ENCODE data around the gene TMEM54.

DNA sequence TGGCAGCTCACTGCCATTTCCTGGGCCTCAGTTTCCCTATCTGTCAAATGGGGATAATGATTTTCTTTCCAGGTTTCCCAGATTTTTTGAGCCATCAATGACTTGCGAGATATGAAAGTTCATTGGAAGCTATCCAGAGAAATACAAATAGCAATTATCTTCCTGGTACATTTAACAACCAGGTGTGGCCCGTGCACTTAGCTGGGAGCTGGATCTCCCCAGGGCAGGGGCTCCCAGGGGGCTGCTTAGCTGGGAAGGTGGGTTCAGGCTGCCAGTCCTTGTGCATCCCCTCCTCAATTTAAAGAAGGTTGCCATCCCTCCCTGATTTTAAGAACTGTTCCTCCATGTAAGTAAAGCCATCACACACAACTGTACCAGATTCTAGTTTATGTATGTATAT, 3.6 kb upstream of the TMEM54 start:
- TF ChIP-seq, protein P1, sequence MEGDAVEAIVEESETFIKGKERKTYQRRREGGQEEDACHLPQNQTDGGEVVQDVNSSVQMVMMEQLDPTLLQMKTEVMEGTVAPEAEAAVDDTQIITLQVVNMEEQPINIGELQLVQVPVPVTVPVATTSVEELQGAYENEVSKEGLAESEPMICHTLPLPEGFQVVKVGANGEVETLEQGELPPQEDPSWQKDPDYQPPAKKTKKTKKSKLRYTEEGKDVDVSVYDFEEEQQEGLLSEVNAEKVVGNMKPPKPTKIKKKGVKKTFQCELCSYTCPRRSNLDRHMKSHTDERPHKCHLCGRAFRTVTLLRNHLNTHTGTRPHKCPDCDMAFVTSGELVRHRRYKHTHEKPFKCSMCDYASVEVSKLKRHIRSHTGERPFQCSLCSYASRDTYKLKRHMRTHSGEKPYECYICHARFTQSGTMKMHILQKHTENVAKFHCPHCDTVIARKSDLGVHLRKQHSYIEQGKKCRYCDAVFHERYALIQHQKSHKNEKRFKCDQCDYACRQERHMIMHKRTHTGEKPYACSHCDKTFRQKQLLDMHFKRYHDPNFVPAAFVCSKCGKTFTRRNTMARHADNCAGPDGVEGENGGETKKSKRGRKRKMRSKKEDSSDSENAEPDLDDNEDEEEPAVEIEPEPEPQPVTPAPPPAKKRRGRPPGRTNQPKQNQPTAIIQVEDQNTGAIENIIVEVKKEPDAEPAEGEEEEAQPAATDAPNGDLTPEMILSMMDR (IDR thresholded peaks at IDR 0.05): no peak
- no peak for TF ChIP-seq POLR2AphosphoS5 (IDR thresholded peaks at IDR 0.05)

All from transverse colon (tissue), 4 donors.